Measurements from ENCODE around the gene TGFB2. TPM values are rescaled to one million over a fixed set of nuclear protein-coding genes. Genes with fewer than 3 reads are reported as not detected.

TGFB2 gene
- total RNA-seq, 1 experiment from 2014 or later = 2.5 TPM

DNA sequence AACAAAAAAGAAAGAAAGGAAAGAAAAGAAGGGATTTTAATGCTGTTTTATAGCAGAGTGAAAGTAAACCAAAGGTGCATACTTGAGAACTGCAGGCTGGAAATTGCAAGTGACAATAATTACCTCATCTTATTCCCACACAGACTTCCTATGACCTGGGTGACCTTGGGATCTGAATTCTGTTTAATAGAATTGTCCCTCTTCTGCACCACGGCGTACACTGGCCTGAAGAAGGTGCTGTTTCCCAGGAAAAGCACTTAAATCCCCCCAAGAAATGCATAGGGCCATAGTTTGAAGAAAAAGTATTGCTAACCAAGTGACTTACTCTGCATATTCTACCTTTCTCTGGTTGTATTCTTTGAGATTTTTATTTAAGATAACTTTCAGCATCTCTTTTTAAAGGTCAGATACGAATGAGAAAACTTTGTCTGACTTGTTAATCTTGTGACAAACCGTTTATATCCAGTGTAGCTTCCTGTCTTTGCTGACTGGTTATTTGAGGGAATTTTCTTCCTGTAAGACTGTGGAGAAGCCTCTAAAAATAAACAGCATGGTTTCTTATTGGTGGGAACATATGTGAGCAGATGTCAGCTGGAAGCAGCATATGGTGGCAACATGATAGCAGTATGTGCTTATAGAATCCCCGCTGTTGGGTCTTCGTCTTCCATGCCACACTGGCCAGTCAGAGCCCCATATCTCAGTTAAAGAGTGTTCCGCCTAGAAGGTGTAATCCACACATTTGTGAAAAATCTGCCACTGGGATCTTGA lies 16.3 kb downstream of the TGFB2 start:
- Mint-ChIP-seq H3K4me1 (peaks cover 25% of the 10 kb centered on the region), H3K9me3 (no peaks in the 10 kb centered on the region), H3K27ac (peak overlapping the region; percentile 45; the same call in 1 of the 2 replicates), H3K27me3 (ENCODE audit: low read depth) (no peaks in the 10 kb centered on the region), H3K36me3 (no peaks in the 10 kb centered on the region), H3K4me3 (no peak overlapping the region)
- DNase-seq (ENCODE audit: low spot score) (no peak), ATAC-seq (peak; percentile 85)
- ChIA-PET CTCF (interaction anchor here (0.5 to 1.5 kb wide), 4 partner anchors 22 to 705 kb away, joined by 3 to 4 read pairs (median 3); no protein-coding TSS in a partner anchor), POLR2A (no interaction called here)
- no peak for TF ChIP-seq TP53 (CRISPR knock-in tag; IDR thresholded peaks at IDR 0.05)
- TF ChIP-seq CBFB (CRISPR knock-in tag; IDR thresholded peaks at IDR 0.05; ENCODE audit: low read depth) = no peak
- TF ChIP-seq, protein P1, sequence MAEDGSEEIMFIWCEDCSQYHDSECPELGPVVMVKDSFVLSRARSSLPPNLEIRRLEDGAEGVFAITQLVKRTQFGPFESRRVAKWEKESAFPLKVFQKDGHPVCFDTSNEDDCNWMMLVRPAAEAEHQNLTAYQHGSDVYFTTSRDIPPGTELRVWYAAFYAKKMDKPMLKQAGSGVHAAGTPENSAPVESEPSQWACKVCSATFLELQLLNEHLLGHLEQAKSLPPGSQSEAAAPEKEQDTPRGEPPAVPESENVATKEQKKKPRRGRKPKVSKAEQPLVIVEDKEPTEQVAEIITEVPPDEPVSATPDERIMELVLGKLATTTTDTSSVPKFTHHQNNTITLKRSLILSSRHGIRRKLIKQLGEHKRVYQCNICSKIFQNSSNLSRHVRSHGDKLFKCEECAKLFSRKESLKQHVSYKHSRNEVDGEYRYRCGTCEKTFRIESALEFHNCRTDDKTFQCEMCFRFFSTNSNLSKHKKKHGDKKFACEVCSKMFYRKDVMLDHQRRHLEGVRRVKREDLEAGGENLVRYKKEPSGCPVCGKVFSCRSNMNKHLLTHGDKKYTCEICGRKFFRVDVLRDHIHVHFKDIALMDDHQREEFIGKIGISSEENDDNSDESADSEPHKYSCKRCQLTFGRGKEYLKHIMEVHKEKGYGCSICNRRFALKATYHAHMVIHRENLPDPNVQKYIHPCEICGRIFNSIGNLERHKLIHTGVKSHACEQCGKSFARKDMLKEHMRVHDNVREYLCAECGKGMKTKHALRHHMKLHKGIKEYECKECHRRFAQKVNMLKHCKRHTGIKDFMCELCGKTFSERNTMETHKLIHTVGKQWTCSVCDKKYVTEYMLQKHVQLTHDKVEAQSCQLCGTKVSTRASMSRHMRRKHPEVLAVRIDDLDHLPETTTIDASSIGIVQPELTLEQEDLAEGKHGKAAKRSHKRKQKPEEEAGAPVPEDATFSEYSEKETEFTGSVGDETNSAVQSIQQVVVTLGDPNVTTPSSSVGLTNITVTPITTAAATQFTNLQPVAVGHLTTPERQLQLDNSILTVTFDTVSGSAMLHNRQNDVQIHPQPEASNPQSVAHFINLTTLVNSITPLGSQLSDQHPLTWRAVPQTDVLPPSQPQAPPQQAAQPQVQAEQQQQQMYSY (CRISPR knock-in tag; IDR thresholded peaks at IDR 0.05) = no peak
- peak; percentile 56; the same call in 1 of the 2 replicates for TF ChIP-seq ESRRA (CRISPR knock-in tag; IDR thresholded peaks at IDR 0.05; ENCODE audit: borderline replicate concordance)
- TF ChIP-seq RORB (CRISPR knock-in tag; IDR thresholded peaks at IDR 0.05) = no peak
- TF ChIP-seq, protein P2, sequence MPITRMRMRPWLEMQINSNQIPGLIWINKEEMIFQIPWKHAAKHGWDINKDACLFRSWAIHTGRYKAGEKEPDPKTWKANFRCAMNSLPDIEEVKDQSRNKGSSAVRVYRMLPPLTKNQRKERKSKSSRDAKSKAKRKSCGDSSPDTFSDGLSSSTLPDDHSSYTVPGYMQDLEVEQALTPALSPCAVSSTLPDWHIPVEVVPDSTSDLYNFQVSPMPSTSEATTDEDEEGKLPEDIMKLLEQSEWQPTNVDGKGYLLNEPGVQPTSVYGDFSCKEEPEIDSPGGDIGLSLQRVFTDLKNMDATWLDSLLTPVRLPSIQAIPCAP (CRISPR knock-in tag; IDR thresholded peaks at IDR 0.05) = no peak

DNA sequence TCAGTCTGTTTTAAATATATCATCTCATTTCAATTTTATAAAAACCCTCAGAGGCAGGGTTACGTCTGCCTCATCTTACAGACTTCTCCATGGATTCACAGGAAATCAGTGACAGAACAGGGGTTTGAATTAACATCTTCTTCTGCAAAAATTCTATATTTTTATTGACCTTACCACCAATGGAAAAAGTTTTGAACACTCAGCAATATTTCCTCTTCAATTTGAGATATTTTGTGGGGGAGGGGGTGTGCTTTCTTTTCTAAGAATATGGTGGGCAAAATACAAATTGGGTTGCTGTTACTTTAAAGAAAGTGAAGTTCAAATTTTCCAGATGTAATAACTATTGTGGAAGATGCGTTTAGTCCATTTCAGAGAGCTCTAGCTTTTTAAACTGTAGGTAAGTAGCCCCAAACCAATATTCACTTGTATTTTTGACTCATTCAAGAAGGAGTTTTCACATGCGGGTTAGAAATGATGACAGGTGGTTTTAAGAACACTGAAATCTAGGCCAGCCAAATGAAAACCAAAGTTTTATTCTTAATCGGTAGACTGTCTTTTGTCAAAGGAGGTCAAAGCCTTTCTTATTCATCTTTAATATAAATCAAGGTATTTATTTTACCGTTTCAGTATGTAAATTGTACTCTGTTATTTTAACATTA lies 17.4 kb downstream of the TGFB2 start:
- ChIA-PET POLR2A (no interaction called here), CTCF (no interaction called here)
- H3K4me3 Mint-ChIP-seq = no peak overlapping the region

DNA sequence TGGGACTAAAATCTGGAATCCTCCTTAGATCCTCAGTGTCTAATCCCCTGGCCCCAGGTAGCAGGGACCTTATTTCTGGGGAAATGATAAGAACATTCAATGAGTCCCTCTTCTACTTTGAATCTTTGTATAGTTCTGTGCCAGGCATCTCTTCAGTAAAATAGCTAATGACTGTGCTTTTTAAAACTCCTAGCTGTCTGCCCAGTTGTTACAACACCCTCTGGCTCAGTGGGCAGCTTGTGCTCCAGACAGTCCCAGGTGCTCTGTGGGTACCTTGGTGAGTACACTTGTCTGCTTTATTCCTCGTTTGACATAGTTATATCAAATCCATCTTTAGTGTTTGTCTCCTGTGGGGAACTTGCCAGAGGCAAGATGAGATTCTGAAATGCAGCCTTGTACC lies 18.0 kb downstream of the TGFB2 start:
- Mint-ChIP-seq H3K4me3 (no peak overlapping the region), H3K36me3 (no peaks in the 10 kb centered on the region), H3K4me1 (peaks cover 25% of the 10 kb centered on the region), H3K27me3 (ENCODE audit: low read depth) (no peaks in the 10 kb centered on the region), H3K27ac (no peak overlapping the region), H3K9me3 (no peaks in the 10 kb centered on the region)
- POLR2A ChIA-PET = no interaction called here
- CTCF ChIA-PET = no interaction called here
- DNase-seq (ENCODE audit: low spot score) (no peak), ATAC-seq (no peak)
- TF ChIP-seq, protein P3, sequence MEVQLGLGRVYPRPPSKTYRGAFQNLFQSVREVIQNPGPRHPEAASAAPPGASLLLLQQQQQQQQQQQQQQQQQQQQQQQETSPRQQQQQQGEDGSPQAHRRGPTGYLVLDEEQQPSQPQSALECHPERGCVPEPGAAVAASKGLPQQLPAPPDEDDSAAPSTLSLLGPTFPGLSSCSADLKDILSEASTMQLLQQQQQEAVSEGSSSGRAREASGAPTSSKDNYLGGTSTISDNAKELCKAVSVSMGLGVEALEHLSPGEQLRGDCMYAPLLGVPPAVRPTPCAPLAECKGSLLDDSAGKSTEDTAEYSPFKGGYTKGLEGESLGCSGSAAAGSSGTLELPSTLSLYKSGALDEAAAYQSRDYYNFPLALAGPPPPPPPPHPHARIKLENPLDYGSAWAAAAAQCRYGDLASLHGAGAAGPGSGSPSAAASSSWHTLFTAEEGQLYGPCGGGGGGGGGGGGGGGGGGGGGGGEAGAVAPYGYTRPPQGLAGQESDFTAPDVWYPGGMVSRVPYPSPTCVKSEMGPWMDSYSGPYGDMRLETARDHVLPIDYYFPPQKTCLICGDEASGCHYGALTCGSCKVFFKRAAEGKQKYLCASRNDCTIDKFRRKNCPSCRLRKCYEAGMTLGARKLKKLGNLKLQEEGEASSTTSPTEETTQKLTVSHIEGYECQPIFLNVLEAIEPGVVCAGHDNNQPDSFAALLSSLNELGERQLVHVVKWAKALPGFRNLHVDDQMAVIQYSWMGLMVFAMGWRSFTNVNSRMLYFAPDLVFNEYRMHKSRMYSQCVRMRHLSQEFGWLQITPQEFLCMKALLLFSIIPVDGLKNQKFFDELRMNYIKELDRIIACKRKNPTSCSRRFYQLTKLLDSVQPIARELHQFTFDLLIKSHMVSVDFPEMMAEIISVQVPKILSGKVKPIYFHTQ (CRISPR knock-in tag; IDR thresholded peaks at IDR 0.05) = no peak
- TF ChIP-seq TEAD1 (CRISPR knock-in tag; IDR thresholded peaks at IDR 0.05) (no peak), NFATC4 (CRISPR knock-in tag; IDR thresholded peaks at IDR 0.05) (no peak), TCF7 (CRISPR knock-in tag; IDR thresholded peaks at IDR 0.05; ENCODE audit: low read depth) (no peak)
- TF ChIP-seq, protein P4, sequence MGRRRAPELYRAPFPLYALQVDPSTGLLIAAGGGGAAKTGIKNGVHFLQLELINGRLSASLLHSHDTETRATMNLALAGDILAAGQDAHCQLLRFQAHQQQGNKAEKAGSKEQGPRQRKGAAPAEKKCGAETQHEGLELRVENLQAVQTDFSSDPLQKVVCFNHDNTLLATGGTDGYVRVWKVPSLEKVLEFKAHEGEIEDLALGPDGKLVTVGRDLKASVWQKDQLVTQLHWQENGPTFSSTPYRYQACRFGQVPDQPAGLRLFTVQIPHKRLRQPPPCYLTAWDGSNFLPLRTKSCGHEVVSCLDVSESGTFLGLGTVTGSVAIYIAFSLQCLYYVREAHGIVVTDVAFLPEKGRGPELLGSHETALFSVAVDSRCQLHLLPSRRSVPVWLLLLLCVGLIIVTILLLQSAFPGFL (CRISPR knock-in tag; IDR thresholded peaks at IDR 0.05; ENCODE audit: borderline replicate concordance) = no peak

More for the DNA sequence above, 17.4 kb downstream of the TGFB2 start:
- Mint-ChIP-seq H3K9me3 (no peaks in the 10 kb centered on the region), H3K36me3 (no peaks in the 10 kb centered on the region), H3K4me1 (peaks cover 25% of the 10 kb centered on the region), H3K27ac (no peak overlapping the region), H3K27me3 (ENCODE audit: low read depth) (no peaks in the 10 kb centered on the region)
- DNase-seq (ENCODE audit: low spot score) = no peak
- ATAC-seq = no peak
- TF ChIP-seq, protein P5, sequence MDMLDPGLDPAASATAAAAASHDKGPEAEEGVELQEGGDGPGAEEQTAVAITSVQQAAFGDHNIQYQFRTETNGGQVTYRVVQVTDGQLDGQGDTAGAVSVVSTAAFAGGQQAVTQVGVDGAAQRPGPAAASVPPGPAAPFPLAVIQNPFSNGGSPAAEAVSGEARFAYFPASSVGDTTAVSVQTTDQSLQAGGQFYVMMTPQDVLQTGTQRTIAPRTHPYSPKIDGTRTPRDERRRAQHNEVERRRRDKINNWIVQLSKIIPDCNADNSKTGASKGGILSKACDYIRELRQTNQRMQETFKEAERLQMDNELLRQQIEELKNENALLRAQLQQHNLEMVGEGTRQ (CRISPR knock-in tag; IDR thresholded peaks at IDR 0.05) = no peak
- TF ChIP-seq NR2C2 (CRISPR knock-in tag; IDR thresholded peaks at IDR 0.05) = no peak
- TF ChIP-seq ZNF219 (CRISPR knock-in tag; IDR thresholded peaks at IDR 0.05; ENCODE audit: borderline replicate concordance) = no peak
- TF ChIP-seq, protein P6, sequence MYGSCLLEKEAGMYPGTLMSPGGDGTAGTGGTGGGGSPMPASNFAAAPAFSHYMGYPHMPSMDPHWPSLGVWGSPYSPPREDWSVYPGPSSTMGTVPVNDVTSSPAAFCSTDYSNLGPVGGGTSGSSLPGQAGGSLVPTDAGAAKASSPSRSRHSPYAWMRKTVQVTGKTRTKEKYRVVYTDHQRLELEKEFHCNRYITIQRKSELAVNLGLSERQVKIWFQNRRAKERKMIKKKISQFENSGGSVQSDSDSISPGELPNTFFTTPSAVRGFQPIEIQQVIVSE (CRISPR knock-in tag; IDR thresholded peaks at IDR 0.05; ENCODE audit: borderline replicate concordance) = no peak
- no peak for TF ChIP-seq ZNF416 (CRISPR knock-in tag; IDR thresholded peaks at IDR 0.05)
- no peak for TF ChIP-seq IRF2 (CRISPR knock-in tag; IDR thresholded peaks at IDR 0.05; ENCODE audit: borderline replicate concordance, low read depth)
- TF ChIP-seq, protein P7, sequence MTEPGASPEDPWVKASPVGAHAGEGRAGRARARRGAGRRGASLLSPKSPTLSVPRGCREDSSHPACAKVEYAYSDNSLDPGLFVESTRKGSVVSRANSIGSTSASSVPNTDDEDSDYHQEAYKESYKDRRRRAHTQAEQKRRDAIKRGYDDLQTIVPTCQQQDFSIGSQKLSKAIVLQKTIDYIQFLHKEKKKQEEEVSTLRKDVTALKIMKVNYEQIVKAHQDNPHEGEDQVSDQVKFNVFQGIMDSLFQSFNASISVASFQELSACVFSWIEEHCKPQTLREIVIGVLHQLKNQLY (CRISPR knock-in tag; IDR thresholded peaks at IDR 0.05) = no peak

Measured in WTC11 (cell line).